K562 (cell line): ENCODE results near the gene DDX41. TPM values are rescaled to one million over a fixed set of nuclear protein-coding genes. Genes with fewer than 3 reads are reported as not detected.

Experiments used
- ATAC-seq: fragments of 200-7000 bp; cut with Tn5 transposase; 3 replicates; pipeline ENCODE4 v1.9.1; 2020; ENCODE audit warnings: moderate library complexity
- BruUV-seq: library from RNA; stranded (reverse); fragments of 400-500 nt; replicated peaks from 2 replicates; lab custom pipeline; 2021; lab: Mats Ljungman, UMichigan
- CTCF ChIA-PET: fragments of 300-600 bp; formaldehyde crosslinking; extraction: SDS; loops from one replicate; lab custom pipeline; 2021; ENCODE audit warnings: low intra/inter-chr PET ratio; lab: Yijun Ruan, JAX
- POLR2A ChIA-PET: fragments of 300-600, 350-650 bp; sonication (Branson Sonifier 250); formaldehyde crosslinking; extraction: SDS; loops from one replicate; lab custom pipeline; 2021; ENCODE audit warnings: antibody characterized with exemption, inconsistent platforms; lab: Yijun Ruan, JAX
- DNase-seq, 4 experiments: peaks; one replicate each; pipeline versions ENCODE4 v3.0.0 to v3.0.0-alpha.2; 2011 to 2018; ENCODE audit warnings: low spot score in 3 of 4, mixed read lengths in 3 of 4; ENCODE audit errors: extremely low read depth in 1 of 4
- FAIRE-seq: peaks from 2 replicates; lab custom pipeline; 2011; peaks lifted over from hg19 to GRCh38; lab: Jason Lieb, UNC
- H2AFZ ChIP-seq: 2 replicates; pipeline ENCODE4 v1.6.0; 2011; ENCODE audit warnings: low read depth, low read length, control low read depth, inconsistent platforms
- H3K27ac ChIP-seq: fragments of 200-600 bp; 3 replicates; pipeline ENCODE4 v1.8.0; 2011; ENCODE audit warnings: low read depth, mild to moderate bottlenecking, control low read depth, inconsistent platforms, low read length, moderate library complexity, mixed read lengths; ENCODE audit errors: extremely low read depth
- H3K27me3 ChIP-seq, 2 experiments: fragments of 300-600 bp in 1 of 2; 2 replicates in 1 of 2; 3 replicates in 1 of 2; pipeline versions ENCODE4 v1.6.0 to v1.8.0; 2011; ENCODE audit warnings: inconsistent platforms in 2 of 2, low read length in 2 of 2, mild to moderate bottlenecking in 1 of 2, mixed read lengths in 1 of 2, moderate library complexity in 1 of 2; ENCODE audit not compliant: control insufficient read depth in 2 of 2, insufficient read depth in 2 of 2
- H3K36me3 ChIP-seq: fragments of 300-600 bp; 3 replicates; pipeline ENCODE4 v1.8.0; 2011; ENCODE audit warnings: mild to moderate bottlenecking, low read length, inconsistent platforms; ENCODE audit not compliant: control insufficient read depth, insufficient read depth
- H3K4me1 ChIP-seq, 2 experiments: fragments of 200-600 bp in 1 of 2; replicated peaks in 1 of 2; 2 replicates in 1 of 2; 3 replicates in 1 of 2; pipeline versions ENCODE4 v1.5.1 to v1.8.0; 2011; ENCODE audit warnings: inconsistent platforms in 2 of 2, low read length in 2 of 2, mild to moderate bottlenecking in 1 of 2, mixed read lengths in 1 of 2, moderate library complexity in 1 of 2; ENCODE audit not compliant: control insufficient read depth in 2 of 2, insufficient read depth in 2 of 2
- H3K4me2 ChIP-seq: 2 replicates; pipeline ENCODE4 v1.6.1; 2011; ENCODE audit warnings: low read length, control low read depth, inconsistent platforms, mixed read lengths; ENCODE audit not compliant: insufficient read depth
- H3K4me3 ChIP-seq: fragments of 200-600 bp; sonication (generic), shearing (Covaris generic); 2 replicates; pipeline ENCODE4 v1.5.1; 2016; ENCODE audit warnings: control low read depth, inconsistent platforms
- H3K79me2 ChIP-seq: fragments of 200-600 bp; 3 replicates; pipeline ENCODE4 v1.8.0; 2011; ENCODE audit warnings: low read length, inconsistent platforms; ENCODE audit not compliant: control insufficient read depth, insufficient read depth
- H3K9ac ChIP-seq, 2 experiments: 2 replicates each; pipeline versions ENCODE4 v1.6.0 to v1.6.1; 2011; ENCODE audit warnings: low read depth in 2 of 2, low read length in 2 of 2, control low read depth in 1 of 2, inconsistent platforms in 1 of 2, mild to moderate bottlenecking in 1 of 2, mixed read lengths in 1 of 2; ENCODE audit not compliant: insufficient read depth in 1 of 2
- H3K9me1 ChIP-seq: one replicate; pipeline ENCODE4 v1.6.0; 2011; ENCODE audit warnings: inconsistent platforms, mild to moderate bottlenecking, low read length, moderate library complexity; ENCODE audit not compliant: control insufficient read depth, insufficient read depth
- H3K9me3 ChIP-seq: replicated peaks from 2 replicates; pipeline ENCODE4 v1.5.1; 2011; ENCODE audit warnings: low read depth, low read length, inconsistent platforms; ENCODE audit not compliant: control insufficient read depth, insufficient read depth
- H4K20me1 ChIP-seq: replicated peaks from 2 replicates; pipeline ENCODE4 v1.6.1; 2011; ENCODE audit warnings: low read length, inconsistent platforms, mixed read lengths; ENCODE audit not compliant: control insufficient read depth, insufficient read depth
- ARID3B ChIP-seq: fragments of 250-450 bp; sonication (Bioruptor Pico); IDR thresholded peaks from 2 replicates; pipeline ENCODE4 v1.4.0; 2020; ENCODE audit warnings: borderline replicate concordance
- ATF4 ChIP-seq: fragments of 450-650 bp; formaldehyde crosslinking; IDR thresholded peaks from 2 replicates; pipeline ENCODE4 v1.4.0; 2022; ENCODE audit warnings: mild to moderate bottlenecking, moderate library complexity
- BMI1 ChIP-seq: fragments of 150-350 bp; IDR thresholded peaks from 2 replicates; pipeline ENCODE4 v1.6.1; 2014; ENCODE audit warnings: low read length
- CBFA2T3 ChIP-seq: fragments of 450-650 bp; IDR thresholded peaks from 2 replicates; pipeline ENCODE4 v1.6.1; 2017
- CTCF ChIP-seq, 3 experiments: IDR thresholded peaks in 2 of 3; conservative IDR thresholded peaks in 1 of 3; 2 replicates each; pipeline ENCODE4 v1.5.1; 2011 to 2012; ENCODE audit warnings: low read length in 3 of 3, mild to moderate bottlenecking in 3 of 3, control low read depth in 2 of 3, improper control_type of control experiment in 1 of 3, inconsistent platforms in 1 of 3, low read depth in 1 of 3, mixed read lengths in 1 of 3, moderate library complexity in 1 of 3; ENCODE audit not compliant: insufficient read depth in 2 of 3
- KLF16 ChIP-seq: IDR thresholded peaks from 2 replicates; pipeline ENCODE4 v1.6.1; 2016; ENCODE audit warnings: antibody characterized with exemption
- PKNOX1 ChIP-seq: fragments of 450-650 bp; IDR thresholded peaks from 2 replicates; pipeline ENCODE4 v1.6.1; 2016
- UBTF ChIP-seq, 2 experiments: IDR thresholded peaks; 2 replicates each; pipeline ENCODE4 v1.6.1; 2012; ENCODE audit warnings: improper control_type of control experiment in 2 of 2, low read depth in 2 of 2, low read length in 2 of 2, borderline replicate concordance in 1 of 2
- ZNF23 ChIP-seq: fragments of 250-450 bp; sonication (Bioruptor Pico); IDR thresholded peaks from 2 replicates; pipeline ENCODE4 v1.4.0; 2020; ENCODE audit warnings: mild to moderate bottlenecking
- WGBS: fragments of 100-300 bp; shearing (Covaris generic); methylation state at CpG from one replicate; pipeline ENCODE4 v1.1.6; 2016; ENCODE audit warnings: low coverage, mixed read lengths; ENCODE audit not compliant: insufficient coverage; ENCODE audit errors: missing lambda C conversion rate; 5-methylcytosine and 5-hydroxymethylcytosine counted together
- in situ Hi-C: fragments of 300-500 bp; cut with MboI; formaldehyde crosslinking; loops from 4 replicates; pipeline ENCODE4 v1.15.0; 2018; ENCODE audit warnings: inconsistent platforms, mixed read lengths
- intact Hi-C: fragments of 100-400 bp; cut with micrococcal nuclease; formaldehyde crosslinking; loops from 2 replicates; pipeline ENCODE4 v1.14.2; 2022
- polyA plus RNA-seq, 8 experiments: library from polyadenylated mRNA; depleted of rRNA in 4 of 8; stranded (reverse) in 5 of 8; unstranded in 3 of 8; fragments of >200 nt; fragmentation: Nextera tagmentation in 2 of 8; fragmentation: Illumina TruSeq in 1 of 8; extraction: Ambion mirVana in 2 of 8; extraction: Trizol in 1 of 8; gene quantifications; 2 replicates each; pipeline versions ENCODE4 v1.2.1 to v1.2.3, GENCODE V29; 2011 to 2014; ENCODE audit warnings: inconsistent platforms in 1 of 8, missing spikeins in 1 of 8
- total RNA-seq, 7 experiments: library from RNA; depleted of rRNA in 6 of 7; stranded (reverse); fragments of >200 nt in 6 of 7; fragmentation: Illumina TruSeq in 2 of 7; extraction: Trizol in 2 of 7; gene quantifications; 2 replicates each; pipeline versions ENCODE4 v1.2.1 to v1.2.3, GENCODE V29; 2011 to 2021; ENCODE audit warnings: low replicate concordance in 1 of 7

DDX41 gene
- total and polyA plus RNA-seq, 9 of the 15 experiments (the other 6 are each of a cell fraction or from before 2014, with no cell fraction given), result 38.2 to 284 (median 116) TPM

GRCh38 chr5:177520916-177521513 is 4.3 kb upstream of the DDX41 start:
- Histone ChIP-seq H3K27ac (0 out of 3 replicates have a peak overlapping the region, but pooled peaks have one; percentile 13), H3K36me3 (peaks cover 66% of the 10 kb centered on the region; the same call in 2 of the 3 replicates), H3K4me2 (no peak overlapping the region), H3K27me3 (no peaks in the 10 kb centered on the region), H3K4me1 (peaks cover 4 to 34% of the 10 kb centered on the region in 2 experiments; a peak in 4 of 5 replicates), H3K9me1 (no peaks in the 10 kb centered on the region)
- DNase-seq, result no peak
- intact Hi-C loops, result no loop called here
- no TSS peak for BruUV-seq
- 0 out of 6 replicates have a peak, but pooled peaks of 1 of the 3 experiments have one; percentile 12 for TF ChIP-seq CTCF (IDR thresholded peaks at IDR 0.05 in 2 of 3, conservative IDR thresholded peaks at IDR 0.05 in 1 of 3; ENCODE audit: insufficient read depth in 2 of 3, low read depth in 1 of 3, low read length in 3 of 3)
- TF ChIP-seq CBFA2T3, result peak; percentile 16; the same call in 1 of the 2 replicates
- TF ChIP-seq ZNF23, result no peak
- no peak for TF ChIP-seq ATF4 (CRISPR knock-in tag)
- TF ChIP-seq KLF16, result no peak
- TF ChIP-seq BMI1, result no peak
- TF ChIP-seq UBTF (IDR thresholded peaks at IDR 0.05; ENCODE audit: borderline replicate concordance in 1 of 2, low read depth in 2 of 2, low read length in 2 of 2), result no peak
- TF ChIP-seq PKNOX1, result no peak
- TF ChIP-seq ARID3B (CRISPR knock-in tag), result no peak
- TF ChIP-seq, all 486 proteins: peak for 2
- Histone ChIP-seq H3K4me3 (no peak overlapping the region), H3K9ac (peak overlapping the region in 1 of 2 experiments; percentile 75; a peak in 3 of 4 replicates), H4K20me1 (no peaks in the 10 kb centered on the region; the same call in 1 of the 2 replicates), H2AFZ (no peak overlapping the region), H3K9me3 (no peaks in the 10 kb centered on the region), H3K79me2 (peaks cover 22% of the 10 kb centered on the region)
- ChIA-PET POLR2A (interaction anchor here (0.6 to 1.2 kb wide), 7 partner anchors 11 to 545 kb away, joined by 3 to 5 read pairs (median 3); partner anchors contain the start of genes DOK3 and PDLIM7), CTCF (no interaction called here)
- no peak for FAIRE-seq
- ATAC-seq, result no peak
- in situ Hi-C loops, result no loop called here
- WGBS, result 61% methylated on average over 2 of the region's 2 CpGs
